H9 (cell line): ENCODE measurements around the gene SLC2A9. TPM values are rescaled to one million over a fixed set of nuclear protein-coding genes. Genes with fewer than 3 reads are reported as not detected.

ENCODE experiments used
- DNase-seq: peaks from one replicate; pipeline ENCODE4 v3.0.0-alpha.2; 2017
- H2AFZ ChIP-seq: one replicate; pipeline ENCODE4 v1.6.1; 2013; ENCODE audit warnings: mild to moderate bottlenecking, low read length, control low read depth, moderate library complexity
- H2AK5ac ChIP-seq: 2 replicates; pipeline ENCODE4 v1.6.1; 2013; ENCODE audit warnings: low read length, control low read depth, mixed read lengths; ENCODE audit not compliant: insufficient read length
- H2BK120ac ChIP-seq: one replicate; pipeline ENCODE4 v1.6.1; 2013; ENCODE audit warnings: low read depth, mild to moderate bottlenecking, low read length, control low read depth, inconsistent platforms; ENCODE audit not compliant: poor library complexity, severe bottlenecking
- H2BK12ac ChIP-seq: 2 replicates; pipeline ENCODE4 v1.6.1; 2013; ENCODE audit warnings: low read length, control low read depth, mixed read lengths, low read depth; ENCODE audit not compliant: insufficient read length
- H2BK15ac ChIP-seq: 2 replicates; pipeline ENCODE4 v1.6.1; 2013; ENCODE audit warnings: low read depth, low read length, control low read depth
- H2BK20ac ChIP-seq: one replicate; pipeline ENCODE4 v1.6.1; 2013; ENCODE audit warnings: low read depth, mild to moderate bottlenecking, low read length, control low read depth, inconsistent platforms; ENCODE audit not compliant: poor library complexity, severe bottlenecking
- H2BK5ac ChIP-seq: 2 replicates; pipeline ENCODE4 v1.6.1; 2013; ENCODE audit warnings: low read length, control low read depth, mixed read lengths; ENCODE audit not compliant: insufficient read length
- H3K14ac ChIP-seq: 2 replicates; pipeline ENCODE4 v1.6.1; 2013; ENCODE audit warnings: low read length, control low read depth; ENCODE audit not compliant: insufficient read depth
- H3K18ac ChIP-seq: 2 replicates; pipeline ENCODE4 v1.6.1; 2013; ENCODE audit warnings: low read depth, mild to moderate bottlenecking, mixed read lengths, low read length, control low read depth; ENCODE audit not compliant: insufficient read length
- H3K23ac ChIP-seq: 2 replicates; pipeline ENCODE4 v1.6.1; 2013; ENCODE audit warnings: low read length, control low read depth, mixed read lengths, low read depth; ENCODE audit not compliant: insufficient read length
- H3K23me2 ChIP-seq: 2 replicates; pipeline ENCODE4 v1.6.1; 2013; ENCODE audit warnings: low read depth, mild to moderate bottlenecking, mixed read lengths, low read length, control low read depth; ENCODE audit not compliant: insufficient read length, poor library complexity, severe bottlenecking
- H3K27ac ChIP-seq: 2 replicates; pipeline ENCODE4 v1.5.1; 2013; ENCODE audit warnings: low read length, control low read depth, mixed read lengths, low read depth; ENCODE audit not compliant: insufficient read length
- H3K27me3 ChIP-seq: 2 replicates; pipeline ENCODE4 v1.6.1; 2013; ENCODE audit warnings: low read length, control low read depth, inconsistent platforms; ENCODE audit not compliant: insufficient read depth
- H3K4ac ChIP-seq: 2 replicates; pipeline ENCODE4 v1.6.1; 2013; ENCODE audit warnings: low read depth, mild to moderate bottlenecking, control low read depth, inconsistent platforms, low read length, moderate library complexity
- H3K4me1 ChIP-seq: 2 replicates; pipeline ENCODE4 v1.6.1; 2013; ENCODE audit warnings: low read length, control low read depth, inconsistent platforms; ENCODE audit not compliant: insufficient read depth
- H3K4me2 ChIP-seq: 2 replicates; pipeline ENCODE4 v1.6.1; 2013; ENCODE audit warnings: low read length, control low read depth, mixed read lengths; ENCODE audit not compliant: insufficient read length, insufficient read depth
- H3K56ac ChIP-seq: 2 replicates; pipeline ENCODE4 v1.6.1; 2013; ENCODE audit warnings: low read depth, mild to moderate bottlenecking, mixed read lengths, low read length, control low read depth; ENCODE audit not compliant: insufficient read length
- H3K79me1 ChIP-seq: 2 replicates; pipeline ENCODE4 v1.6.1; 2013; ENCODE audit warnings: low read depth, mild to moderate bottlenecking, moderate library complexity, low read length, control low read depth, inconsistent platforms; ENCODE audit not compliant: insufficient read depth, poor library complexity, severe bottlenecking
- H3K79me2 ChIP-seq: 2 replicates; pipeline ENCODE4 v1.6.1; 2013; ENCODE audit warnings: low read length, control low read depth, inconsistent platforms; ENCODE audit not compliant: insufficient read depth
- H3K9ac ChIP-seq: 2 replicates; pipeline ENCODE4 v1.6.1; 2013; ENCODE audit warnings: low read length, control low read depth, mixed read lengths; ENCODE audit not compliant: insufficient read length; ENCODE audit errors: extremely low read depth
- H3K9me3 ChIP-seq: one replicate; pipeline ENCODE4 v1.6.1; 2013; ENCODE audit warnings: low read depth, low read length, inconsistent platforms; ENCODE audit not compliant: control insufficient read depth
- H3T11ph ChIP-seq: one replicate; pipeline ENCODE4 v1.6.1; 2013; ENCODE audit warnings: mild to moderate bottlenecking, low read length, control low read depth, inconsistent platforms
- H4K20me1 ChIP-seq: one replicate; pipeline ENCODE4 v1.6.1; 2013; ENCODE audit not compliant: control insufficient read depth, insufficient read length, insufficient read depth
- H4K5ac ChIP-seq: 2 replicates; pipeline ENCODE4 v1.6.1; 2013; ENCODE audit warnings: low read depth, mild to moderate bottlenecking, mixed read lengths, low read length, control low read depth; ENCODE audit not compliant: insufficient read length
- H4K8ac ChIP-seq: replicated peaks from 2 replicates; pipeline ENCODE4 v1.6.1; 2013; ENCODE audit warnings: low read length, control low read depth, mixed read lengths, low read depth; ENCODE audit not compliant: insufficient read length
- H4K91ac ChIP-seq: 2 replicates; pipeline ENCODE4 v1.6.1; 2013; ENCODE audit warnings: low read depth, mild to moderate bottlenecking, moderate library complexity, mixed read lengths, low read length, control low read depth; ENCODE audit not compliant: insufficient read length
- H3K27ac Mint-ChIP-seq, 3 experiments: 2 replicates in 2 of 3; 3 replicates in 1 of 3; pipeline ENCODE4 v1.8.0; 2020 to 2021; ENCODE audit warnings: mixed read lengths in 3 of 3, mild to moderate bottlenecking in 1 of 3, moderate library complexity in 1 of 3
- H3K27me3 Mint-ChIP-seq: 2 replicates; pipeline ENCODE4 v1.8.0; 2021; ENCODE audit warnings: low read depth, mild to moderate bottlenecking, moderate library complexity, mixed read lengths
- H3K36me3 Mint-ChIP-seq, 3 experiments: 2 replicates in 2 of 3; 3 replicates in 1 of 3; pipeline ENCODE4 v1.8.0; 2020 to 2021; ENCODE audit warnings: low read depth in 3 of 3, mixed read lengths in 3 of 3; ENCODE audit not compliant: insufficient read depth in 1 of 3
- H3K4me1 Mint-ChIP-seq, 2 experiments: 2 replicates each; pipeline ENCODE4 v1.8.0; 2020; ENCODE audit warnings: mixed read lengths in 2 of 2
- H3K4me3 Mint-ChIP-seq, 2 experiments: 2 replicates in 1 of 2; 3 replicates in 1 of 2; pipeline ENCODE4 v1.8.0; 2020 to 2021; ENCODE audit warnings: mild to moderate bottlenecking in 2 of 2, mixed read lengths in 2 of 2, moderate library complexity in 1 of 2
- H3K9me3 Mint-ChIP-seq, 2 experiments: 2 replicates in 1 of 2; 3 replicates in 1 of 2; pipeline ENCODE4 v1.8.0; 2020; ENCODE audit warnings: mild to moderate bottlenecking in 2 of 2, mixed read lengths in 2 of 2, moderate library complexity in 1 of 2
- WGBS: extraction: QIAGEN DNeasy Blood & Tissue Kit; methylation state at CpG from one replicate; pipeline ENCODE4 v1.1.7; 2013; ENCODE audit warnings: missing lambda C conversion rate, low lambda C conversion rate, mixed read lengths; ENCODE audit not compliant: insufficient read length; ENCODE audit errors: extremely low coverage; 5-methylcytosine and 5-hydroxymethylcytosine counted together
- total RNA-seq: library from RNA; stranded (reverse); gene quantifications from 2 replicates; pipeline ENCODE4 v1.2.1, GENCODE V29; 2021
- TF ChIP-seq, protein P1 (sequence below): fragments of 200-600 bp; sonication (generic); conservative IDR thresholded peaks from 3 replicates; pipeline ENCODE4 v1.8.0; 2021; ENCODE audit warnings: antibody characterized with exemption, mild to moderate bottlenecking

The SLC2A9 gene
- total RNA-seq, 1 experiment from 2014 or later: 0.79 TPM

DNA sequence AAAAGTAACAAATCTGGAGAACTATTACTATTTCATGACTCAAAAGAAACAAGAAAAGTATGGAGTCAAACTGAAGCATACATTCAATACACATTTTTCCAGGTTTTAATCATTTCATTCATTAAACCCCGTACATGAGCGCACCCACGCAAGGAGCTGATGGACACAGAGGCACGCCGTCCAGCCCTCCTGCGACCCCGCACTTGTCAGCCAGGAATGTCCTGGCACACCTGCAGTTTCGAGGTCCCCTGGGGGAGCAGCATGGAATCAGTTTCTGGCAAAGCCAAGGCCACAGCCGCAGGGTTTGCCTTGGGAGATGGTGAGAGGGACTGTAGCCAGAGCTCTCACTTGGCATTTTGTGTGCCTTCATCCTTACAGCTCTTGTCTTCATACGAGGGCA, 12.8 kb upstream of the SLC2A9 start:
- no peak overlapping the region for H2AK5ac ChIP-seq

More for the DNA sequence above, 12.8 kb upstream of the SLC2A9 start:
- DNase-seq: no peak
- Mint-ChIP-seq H3K9me3 (no peaks in the 10 kb centered on the region), H3K27ac (no peak overlapping the region), H3K4me1 (peaks cover 13 to 20% of the 10 kb centered on the region in 2 experiments), H3K27me3 (peaks cover 9% of the 10 kb centered on the region), H3K4me3 (no peak overlapping the region), H3K36me3 (no peaks in the 10 kb centered on the region)
- H2BK5ac ChIP-seq: no peak overlapping the region
- H4K8ac ChIP-seq: no peak overlapping the region
- no peaks in the 10 kb centered on the region for H3K9me3 ChIP-seq
- H4K20me1 ChIP-seq: no peaks in the 10 kb centered on the region
- no peak overlapping the region for H2BK15ac ChIP-seq
- no peaks in the 10 kb centered on the region for H3K4me1 ChIP-seq
- TF ChIP-seq, protein P1, sequence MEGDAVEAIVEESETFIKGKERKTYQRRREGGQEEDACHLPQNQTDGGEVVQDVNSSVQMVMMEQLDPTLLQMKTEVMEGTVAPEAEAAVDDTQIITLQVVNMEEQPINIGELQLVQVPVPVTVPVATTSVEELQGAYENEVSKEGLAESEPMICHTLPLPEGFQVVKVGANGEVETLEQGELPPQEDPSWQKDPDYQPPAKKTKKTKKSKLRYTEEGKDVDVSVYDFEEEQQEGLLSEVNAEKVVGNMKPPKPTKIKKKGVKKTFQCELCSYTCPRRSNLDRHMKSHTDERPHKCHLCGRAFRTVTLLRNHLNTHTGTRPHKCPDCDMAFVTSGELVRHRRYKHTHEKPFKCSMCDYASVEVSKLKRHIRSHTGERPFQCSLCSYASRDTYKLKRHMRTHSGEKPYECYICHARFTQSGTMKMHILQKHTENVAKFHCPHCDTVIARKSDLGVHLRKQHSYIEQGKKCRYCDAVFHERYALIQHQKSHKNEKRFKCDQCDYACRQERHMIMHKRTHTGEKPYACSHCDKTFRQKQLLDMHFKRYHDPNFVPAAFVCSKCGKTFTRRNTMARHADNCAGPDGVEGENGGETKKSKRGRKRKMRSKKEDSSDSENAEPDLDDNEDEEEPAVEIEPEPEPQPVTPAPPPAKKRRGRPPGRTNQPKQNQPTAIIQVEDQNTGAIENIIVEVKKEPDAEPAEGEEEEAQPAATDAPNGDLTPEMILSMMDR: no peak
- no peak overlapping the region for H4K91ac ChIP-seq
- H3K56ac ChIP-seq: no peak overlapping the region
- H2BK120ac ChIP-seq: no peak overlapping the region
- H3K4ac ChIP-seq: no peak overlapping the region
- WGBS: no CpG with 5 or more reads among the region's 10 CpGs
- no peak overlapping the region for H3K18ac ChIP-seq
- no peak overlapping the region for H3K9ac ChIP-seq
- no peaks in the 10 kb centered on the region for H3K79me2 ChIP-seq
- no peak overlapping the region for H2AFZ ChIP-seq
- H3K4me2 ChIP-seq: no peak overlapping the region
- H3K27ac ChIP-seq: no peak overlapping the region
- H2BK12ac ChIP-seq: no peak overlapping the region
- no peak overlapping the region for H2BK20ac ChIP-seq
- no peak overlapping the region for H3K23ac ChIP-seq
- no peaks in the 10 kb centered on the region for H3K27me3 ChIP-seq
- no peaks in the 10 kb centered on the region for H3K79me1 ChIP-seq
- no peaks in the 10 kb centered on the region for H3K23me2 ChIP-seq
- H3K14ac ChIP-seq: no peak overlapping the region
- H3T11ph ChIP-seq: no peak overlapping the region
- H4K5ac ChIP-seq: no peak overlapping the region
